GM23248 (cell line): ENCODE results near the gene CD84. TPM values are rescaled to one million over a fixed set of nuclear protein-coding genes. Genes with fewer than 3 reads are reported as not detected.

Experiments used
- DNase-seq: peaks from one replicate; pipeline ENCODE4 v3.0.0-alpha.2; 2015
- H2AFZ ChIP-seq: fragments of 200-600 bp; sonication (generic); 2 replicates; pipeline ENCODE4 v1.6.1; 2016; ENCODE audit warnings: antibody characterized with exemption
- H3F3A ChIP-seq: fragments of 200-600 bp; sonication (generic); 2 replicates; pipeline ENCODE4 v1.6.1; 2016; ENCODE audit warnings: mild to moderate bottlenecking, antibody characterized with exemption, mixed run types; ENCODE audit not compliant: insufficient read depth
- H3K27ac ChIP-seq: fragments of 200-600 bp; sonication (generic); 2 replicates; pipeline ENCODE4 v1.5.1; 2016; ENCODE audit warnings: mild to moderate bottlenecking
- H3K27me3 ChIP-seq: fragments of 200-600 bp; sonication (generic); replicated peaks from 2 replicates; pipeline ENCODE4 v1.6.1; 2016; ENCODE audit warnings: mild to moderate bottlenecking; ENCODE audit not compliant: insufficient read depth
- H3K36me3 ChIP-seq: fragments of 200-600 bp; sonication (generic); 2 replicates; pipeline ENCODE4 v1.6.1; 2016; ENCODE audit warnings: low read depth, mild to moderate bottlenecking
- H3K4me1 ChIP-seq: fragments of 200-600 bp; sonication (generic); 2 replicates; pipeline ENCODE4 v1.6.1; 2016; ENCODE audit warnings: mild to moderate bottlenecking; ENCODE audit not compliant: insufficient read depth
- H3K4me2 ChIP-seq: fragments of 200-600 bp; sonication (generic); one replicate; pipeline ENCODE4 v1.6.1; 2016; ENCODE audit warnings: mild to moderate bottlenecking; ENCODE audit not compliant: unreplicated experiment
- H3K4me3 ChIP-seq: fragments of 200-600 bp; sonication (generic); 2 replicates; pipeline ENCODE4 v1.5.1; 2016; ENCODE audit warnings: mild to moderate bottlenecking
- H3K79me2 ChIP-seq: fragments of 200-600 bp; sonication (generic); 2 replicates; pipeline ENCODE4 v1.6.1; 2016; ENCODE audit warnings: mild to moderate bottlenecking; ENCODE audit not compliant: insufficient read depth
- H3K9ac ChIP-seq: fragments of 200-600 bp; sonication (generic); 2 replicates; pipeline ENCODE4 v1.6.1; 2016; ENCODE audit warnings: mild to moderate bottlenecking
- H3K9me2 ChIP-seq: fragments of 200-600 bp; sonication (generic); 2 replicates; pipeline ENCODE4 v1.6.1; 2016; ENCODE audit warnings: mixed run types, mild to moderate bottlenecking, moderate library complexity; ENCODE audit not compliant: insufficient read depth
- H3K9me3 ChIP-seq: fragments of 200-600 bp; sonication (generic); one replicate; pipeline ENCODE4 v1.6.1; 2017; ENCODE audit warnings: low read depth
- H4K20me1 ChIP-seq: fragments of 200-600 bp; sonication (generic); 2 replicates; pipeline ENCODE4 v1.6.0; 2016; ENCODE audit not compliant: insufficient read depth
- EZH2 ChIP-seq: fragments of 200-600 bp; sonication (generic); IDR thresholded peaks from 2 replicates; pipeline ENCODE4 v1.6.1; 2018; ENCODE audit warnings: antibody characterized with exemption, mild to moderate bottlenecking; ENCODE audit not compliant: insufficient read depth, poor library complexity, severe bottlenecking
- EZH2phosphoT487 ChIP-seq: fragments of 200-600 bp; sonication (generic); IDR thresholded peaks from 2 replicates; pipeline ENCODE4 v1.6.1; 2018; ENCODE audit warnings: antibody characterized with exemption, moderate library complexity, mild to moderate bottlenecking, low read depth; ENCODE audit not compliant: insufficient read depth
- WGBS, 2 experiments: methylation state at CpG; one replicate each; pipeline ENCODE4 v1.1.6; 2015 to 2017; ENCODE audit warnings: low lambda C conversion rate in 2 of 2, low coverage in 1 of 2; ENCODE audit errors: missing lambda C conversion rate in 2 of 2; 5-methylcytosine and 5-hydroxymethylcytosine counted together
- in situ Hi-C: fragments of 300-500 bp; cut with MboI; formaldehyde crosslinking; loops from 2 replicates; pipeline ENCODE4 v1.15.0; 2020
- polyA plus RNA-seq: library from polyadenylated mRNA; unstranded; fragments of >200 nt; fragmentation: Nextera tagmentation; extraction: Ambion mirVana; gene quantifications from 2 replicates; pipeline ENCODE4 v1.2.1, GENCODE V29; 2016
- total RNA-seq: library from RNA; depleted of rRNA; stranded (reverse); fragments of >200 nt; shearing (Covaris generic); gene quantifications from 2 replicates; pipeline ENCODE4 v1.2.3, GENCODE V29; 2014

Gene CD84
- total and polyA plus RNA-seq, 2 experiments from 2014 or later = not detected

DNA sequence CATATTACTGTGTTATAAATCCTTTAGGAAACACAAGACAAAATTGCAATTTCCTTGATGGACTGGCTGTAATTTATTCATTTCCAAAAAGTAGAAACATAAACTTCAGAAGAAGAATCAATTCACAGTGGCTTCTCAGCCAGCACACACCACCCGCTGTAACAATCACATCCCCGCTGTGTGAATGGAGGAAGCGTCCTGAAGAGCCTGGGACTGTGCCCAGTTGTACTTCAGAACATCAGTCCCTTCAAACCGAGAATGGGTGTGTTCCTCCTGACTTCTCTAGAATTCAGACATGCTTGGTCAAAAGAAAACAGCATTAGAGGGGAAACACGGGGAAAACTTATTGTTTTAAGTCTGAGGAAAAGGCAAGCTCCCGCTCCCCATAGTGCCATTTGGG is 28.8 kb upstream of the CD84 start:
- 43 to 47% methylated on average over 6 of the region's 6 CpGs for whole genome bisulfite sequencing, 2 experiments

DNA sequence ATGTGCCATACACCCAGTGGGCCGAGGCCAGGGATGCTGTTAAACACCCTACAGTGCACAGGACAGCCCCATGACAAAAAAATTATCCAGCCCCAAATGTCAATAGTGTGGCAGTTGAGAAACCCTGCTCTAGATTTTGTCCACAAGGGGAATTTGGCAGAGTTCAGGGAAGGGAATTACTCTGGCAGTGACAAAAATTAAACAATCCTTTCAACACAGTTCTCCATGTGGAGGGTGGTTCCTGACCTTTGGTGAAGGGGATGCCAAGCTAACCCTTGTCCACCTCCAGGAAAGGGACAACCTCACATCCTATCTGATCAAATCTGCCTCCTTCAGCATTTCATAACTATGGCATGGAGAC is 28.4 kb upstream of the CD84 start:
- 25 to 26% methylated on average over 1 of the region's 1 CpG for WGBS, 2 experiments

More for the DNA sequence above, 28.8 kb upstream of the CD84 start:
- Histone ChIP-seq H3K9me2 (no peaks in the 10 kb centered on the region), H3K4me3 (no peak overlapping the region), H3K4me1 (no peaks in the 10 kb centered on the region), H4K20me1 (no peaks in the 10 kb centered on the region), H3K27ac (no peak overlapping the region), H3K4me2 (no peak overlapping the region), H3K27me3 (peaks cover 30% of the 10 kb centered on the region; the same call in 1 of the 2 replicates), H3K9ac (no peak overlapping the region), H3K36me3 (no peaks in the 10 kb centered on the region), H3K9me3 (no peaks in the 10 kb centered on the region), H3K79me2 (no peaks in the 10 kb centered on the region), H2AFZ (no peak overlapping the region), H3F3A (no peaks in the 10 kb centered on the region)
- TF ChIP-seq EZH2phosphoT487 (no peak), EZH2 (no peak)
- DNase-seq = no peak
- in situ Hi-C loops = loop anchor here (10.0 kb wide), 1 partner anchor 173 kb away; no protein-coding TSS in a partner anchor

GRCh38 chr1:160607011-160607671 is 27.8 kb upstream of the CD84 start:
- in situ Hi-C loops = loop anchor here (10.0 kb wide), 1 partner anchor 172 kb away; no protein-coding TSS in a partner anchor
- peak; percentile 85 for DNase-seq

More for the DNA sequence above, 28.4 kb upstream of the CD84 start:
- H3K4me3 ChIP-seq = no peak overlapping the region
- H4K20me1 ChIP-seq = no peaks in the 10 kb centered on the region
- H3K79me2 ChIP-seq = no peaks in the 10 kb centered on the region
- H3K27ac ChIP-seq = no peak overlapping the region
- in situ Hi-C loops = loop anchor here (10.0 kb wide), 1 partner anchor 173 kb away; no protein-coding TSS in a partner anchor
- H2AFZ ChIP-seq = no peak overlapping the region
- H3K9me3 ChIP-seq = no peaks in the 10 kb centered on the region
- H3F3A ChIP-seq = no peaks in the 10 kb centered on the region
- H3K36me3 ChIP-seq = no peaks in the 10 kb centered on the region
- no peaks in the 10 kb centered on the region for H3K4me1 ChIP-seq
- no peak overlapping the region for H3K9ac ChIP-seq
- no peaks in the 10 kb centered on the region for H3K9me2 ChIP-seq
- H3K27me3 ChIP-seq = peaks cover 26% of the 10 kb centered on the region; the same call in 1 of the 2 replicates
- no peak for DNase-seq
- H3K4me2 ChIP-seq = no peak overlapping the region
- no peak for TF ChIP-seq EZH2phosphoT487
- TF ChIP-seq EZH2 = no peak

GRCh38 chr1:160606611-160607010 is 27.3 kb upstream of the CD84 start:
- Histone ChIP-seq H3K9ac (no peak overlapping the region), H3K79me2 (no peaks in the 10 kb centered on the region), H4K20me1 (no peaks in the 10 kb centered on the region), H2AFZ (no peak overlapping the region), H3K4me3 (no peak overlapping the region), H3K36me3 (no peaks in the 10 kb centered on the region), H3K27me3 (0 out of 2 replicates have a peak, but pooled peaks cover 24% of the 10 kb centered on the region), H3F3A (no peaks in the 10 kb centered on the region), H3K4me2 (no peak overlapping the region), H3K27ac (no peak overlapping the region), H3K9me2 (no peaks in the 10 kb centered on the region), H3K4me1 (no peaks in the 10 kb centered on the region), H3K9me3 (no peaks in the 10 kb centered on the region)
- WGBS, 2 experiments = 53 to 55% methylated on average over 1 of the region's 1 CpG
- in situ Hi-C loops = loop anchor here (10.0 kb wide), 1 partner anchor 172 kb away; no protein-coding TSS in a partner anchor
- TF ChIP-seq EZH2phosphoT487 = no peak
- TF ChIP-seq EZH2 = no peak
- DNase-seq = no peak

More at GRCh38 chr1:160607011-160607671, 27.8 kb upstream of the CD84 start:
- H3K79me2 ChIP-seq = no peaks in the 10 kb centered on the region
- H3K4me2 ChIP-seq = no peak overlapping the region
- no peaks in the 10 kb centered on the region for H4K20me1 ChIP-seq
- no peak overlapping the region for H3K9ac ChIP-seq
- WGBS, 2 experiments = 32 to 34% methylated on average over 3 of the region's 3 CpGs
- no peaks in the 10 kb centered on the region for H3K9me3 ChIP-seq
- H3K36me3 ChIP-seq = no peaks in the 10 kb centered on the region
- no peak overlapping the region for H2AFZ ChIP-seq
- H3K4me3 ChIP-seq = no peak overlapping the region
- H3K27me3 ChIP-seq = 0 out of 2 replicates have a peak, but pooled peaks cover 24% of the 10 kb centered on the region
- no peaks in the 10 kb centered on the region for H3K4me1 ChIP-seq
- TF ChIP-seq EZH2phosphoT487 = no peak
- no peak for TF ChIP-seq EZH2
- no peaks in the 10 kb centered on the region for H3F3A ChIP-seq
- no peaks in the 10 kb centered on the region for H3K9me2 ChIP-seq
- no peak overlapping the region for H3K27ac ChIP-seq
